GM12892 (cell line): ENCODE measurements around the gene SLC48A1.

ENCODE experiments used
- POLR2A ChIP-seq: IDR thresholded peaks from 2 replicates; pipeline ENCODE4 v1.6.1; 2011; ENCODE audit warnings: low read depth, low read length, control low read depth
- POLR2AphosphoS5 ChIP-seq: IDR thresholded peaks from 2 replicates; pipeline ENCODE4 v1.6.1; 2011; ENCODE audit warnings: low read depth, low read length, control low read depth
- TAF1 ChIP-seq: IDR thresholded peaks from 2 replicates; pipeline ENCODE4 v1.6.1; 2011; ENCODE audit warnings: low read depth, mild to moderate bottlenecking, control low read depth, low read length, borderline replicate concordance

- TF ChIP-seq POLR2A (no peak), POLR2AphosphoS5 (no peak), TAF1 (no peak)
Observed at GRCh38 chr12:47828976-47829482, 56.0 kb downstream of the SLC48A1 start.
